ENCODE measurements around the gene PRR3.

DNA sequence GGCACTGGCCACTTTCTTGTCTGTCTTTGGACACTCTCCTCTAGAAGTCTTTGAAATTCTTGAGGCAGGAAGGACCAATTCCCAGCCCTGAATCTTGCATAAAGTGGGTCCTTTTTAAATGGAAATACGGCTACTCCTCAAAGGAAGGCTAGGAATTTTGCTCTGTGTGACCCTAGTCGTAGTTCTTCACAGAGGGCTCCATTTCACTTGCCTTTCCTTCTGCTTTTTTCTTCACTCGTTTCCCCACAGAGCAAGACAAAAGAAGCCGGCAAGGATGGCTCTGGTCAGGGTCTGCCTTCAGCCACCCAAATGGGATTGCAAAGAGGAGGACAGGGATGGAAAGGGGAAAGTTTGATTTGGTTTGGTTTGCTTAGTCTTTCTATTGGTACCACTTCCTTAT lies 42.0 kb upstream of the PRR3 start:
- TF ChIP-seq CTCF (IDR thresholded peaks at IDR 0.05) (no peak), AFF4 (CRISPR knock-in tag; IDR thresholded peaks at IDR 0.05; ENCODE audit: borderline replicate concordance) (no peak), NR1H2 (CRISPR knock-in tag; IDR thresholded peaks at IDR 0.05) (no peak)
- TF ChIP-seq, protein P1, sequence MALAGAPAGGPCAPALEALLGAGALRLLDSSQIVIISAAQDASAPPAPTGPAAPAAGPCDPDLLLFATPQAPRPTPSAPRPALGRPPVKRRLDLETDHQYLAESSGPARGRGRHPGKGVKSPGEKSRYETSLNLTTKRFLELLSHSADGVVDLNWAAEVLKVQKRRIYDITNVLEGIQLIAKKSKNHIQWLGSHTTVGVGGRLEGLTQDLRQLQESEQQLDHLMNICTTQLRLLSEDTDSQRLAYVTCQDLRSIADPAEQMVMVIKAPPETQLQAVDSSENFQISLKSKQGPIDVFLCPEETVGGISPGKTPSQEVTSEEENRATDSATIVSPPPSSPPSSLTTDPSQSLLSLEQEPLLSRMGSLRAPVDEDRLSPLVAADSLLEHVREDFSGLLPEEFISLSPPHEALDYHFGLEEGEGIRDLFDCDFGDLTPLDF (CRISPR knock-in tag; IDR thresholded peaks at IDR 0.05) = no peak
